Measurements from ENCODE around the gene TMEM255B.

The TMEM255B gene

GRCh38 chr13:113853518-113854237, 94.7 kb downstream of the TMEM255B start:
- DNase-seq = no peak

GRCh38 chr13:113854238-113855011, 95.4 kb downstream of the TMEM255B start:
- no peak for DNase-seq

- no peak for DNase-seq
Measured at GRCh38 chr13:113855012-113855921, 96.2 kb downstream of the TMEM255B start.

GRCh38 chr13:113855931-113856715, 97.1 kb downstream of the TMEM255B start:
- DNase-seq = no peak

- no peak for DNase-seq
Measured at GRCh38 chr13:113856716-113857065, 97.7 kb downstream of the TMEM255B start.

GRCh38 chr13:113857531-113858195, 98.6 kb downstream of the TMEM255B start:
- no peak for DNase-seq

- DNase-seq = no peak
Measured at GRCh38 chr13:113859311-113860050, 100.5 kb downstream of the TMEM255B start.

GRCh38 chr13:113860051-113860664, 101.1 kb downstream of the TMEM255B start:
- no peak for DNase-seq

GRCh38 chr13:113860665-113861432, 101.8 kb downstream of the TMEM255B start:
- DNase-seq = no peak

GRCh38 chr13:113861433-113862030, 102.5 kb downstream of the TMEM255B start:
- DNase-seq = no peak

GRCh38 chr13:113862191-113862930, 103.3 kb downstream of the TMEM255B start:
- DNase-seq = no peak

- no peak for DNase-seq
Measured at GRCh38 chr13:113862931-113863523, 104.0 kb downstream of the TMEM255B start.

GRCh38 chr13:113863524-113864272, 104.7 kb downstream of the TMEM255B start, which contains the start of gene GAS6:
TSS of gene GAS6 (minus strand) at chr13:113864076. CDS start at chr13:113863920, 156 bp downstream.
- no peak for DNase-seq

- no peak for DNase-seq
Measured at GRCh38 chr13:113864273-113864890, 105.4 kb downstream of the TMEM255B start.

GRCh38 chr13:113865427-113865826, 106.4 kb downstream of the TMEM255B start:
- DNase-seq = no peak
